ENCODE data around the gene HDHD5.
A peak's percentile ranks its signal among the peaks of the same experiment; 100 is the strongest.

The HDHD5 gene

GRCh38 chr22:17104336-17104935 is 54.6 kb downstream of the HDHD5 start:
- no peak for DNase-seq

GRCh38 chr22:17103351-17103750 is 55.7 kb downstream of the HDHD5 start:
- no peak for DNase-seq

GRCh38 chr22:17102297-17102667 is 56.8 kb downstream of the HDHD5 start:
- peak in 1 of 2 donors; percentile 90 for DNase-seq

- DNase-seq: peak in 1 of 2 donors; percentile 12
Measured at GRCh38 chr22:17101475-17102296, 57.4 kb downstream of the HDHD5 start.

GRCh38 chr22:17100621-17101020 is 58.5 kb downstream of the HDHD5 start:
- no peak for DNase-seq

GRCh38 chr22:17098379-17098819 is 60.7 kb downstream of the HDHD5 start:
- DNase-seq: peak in 1 of 2 donors; percentile 92

GRCh38 chr22:17097701-17098100 is 61.4 kb downstream of the HDHD5 start:
- DNase-seq: no peak

- DNase-seq: no peak
Measured at GRCh38 chr22:17097062-17097461, 62.0 kb downstream of the HDHD5 start.

GRCh38 chr22:17096071-17096470 is 63.0 kb downstream of the HDHD5 start:
- no peak for DNase-seq

- no peak for DNase-seq
Measured at GRCh38 chr22:17095538-17095937, 63.5 kb downstream of the HDHD5 start.

- no peak for DNase-seq
Measured at GRCh38 chr22:17093081-17093480, 66.0 kb downstream of the HDHD5 start.

- DNase-seq: no peak
Measured at GRCh38 chr22:17091851-17092250, 67.2 kb downstream of the HDHD5 start.

GRCh38 chr22:17090550-17090949 is 68.5 kb downstream of the HDHD5 start:
- DNase-seq: no peak
